ENCODE results near the gene ZNF121. TPM values are rescaled to one million over a fixed set of nuclear protein-coding genes. Genes with fewer than 3 reads are reported as not detected.

ZNF121 gene
- total RNA-seq: 10 to 100 TPM; 10.7 to 30.5 (median 19.7) TPM

- Histone ChIP-seq H3K9me3 (peaks cover 0 to 2% (median 0%) of the 10 kb centered on the region in 4 donors), H3K4me1 (peaks cover 0 to 8% (median 2%) of the 10 kb centered on the region in 4 donors)
- peak; percentile 81 to 93 (median 91) for DNase-seq
Observed at GRCh38 chr19:9584073-9584833, at the start of gene ZNF121. Gene ZNF121, minus strand, starts transcription at chr19:9584504. Its CDS starts 16,407 bp downstream, at chr19:9568097.

GRCh38 chr19:9627856-9628255 is 43.6 kb upstream of the ZNF121 start:
- Histone ChIP-seq H3K27me3 (no peaks in the 10 kb centered on the region), H3K4me3 (no peak overlapping the region), H3K9me3 (no peaks in the 10 kb centered on the region), H3K4me1 (no peaks in the 10 kb centered on the region), H3K27ac (no peak overlapping the region), H3K36me3 (peaks cover 0 to 6% (median 0%) of the 10 kb centered on the region in 3 donors)
- TF ChIP-seq POLR2A (IDR thresholded peaks at IDR 0.05) (no peak), CTCF (IDR thresholded peaks at IDR 0.05) (no peak)
- DNase-seq: no peak

More at GRCh38 chr19:9584073-9584833, at the start of gene ZNF121:
- H3K27me3 ChIP-seq: no peaks in the 10 kb centered on the region
- H3K4me3 ChIP-seq: peak within 1 kb of the TSS; percentile 75 to 86 (median 82)
- peak within 1 kb of the TSS; percentile 85 to 95 (median 90) for H3K27ac ChIP-seq
- peaks cover 0 to 4% (median 0%) of the 10 kb centered on the region in 3 donors for H3K36me3 ChIP-seq
- no peak for TF ChIP-seq CTCF (IDR thresholded peaks at IDR 0.05)
- TF ChIP-seq POLR2A (IDR thresholded peaks at IDR 0.05): peak in 1 of 2 donors; percentile 37

GRCh38 chr19:9622531-9622930 is 38.2 kb upstream of the ZNF121 start:
- Histone ChIP-seq H3K4me1 (peaks cover 0 to 14% (median 2%) of the 10 kb centered on the region in 4 donors), H3K36me3 (peaks cover 0 to 19% (median 0%) of the 10 kb centered on the region in 3 donors), H3K27me3 (no peaks in the 10 kb centered on the region), H3K9me3 (no peaks in the 10 kb centered on the region), H3K4me3 (no peak overlapping the region), H3K27ac (no peak overlapping the region)
- no peak for TF ChIP-seq CTCF (IDR thresholded peaks at IDR 0.05)
- no peak for TF ChIP-seq POLR2A (IDR thresholded peaks at IDR 0.05)
- no peak for DNase-seq

GRCh38 chr19:9621156-9622037 is 37.1 kb upstream of the ZNF121 start, which contains the start of gene ZNF561:
Gene ZNF561, minus strand, starts transcription at chr19:9621232. Its CDS starts 1,776 bp downstream, at chr19:9619456.
- H3K27me3 ChIP-seq: no peaks in the 10 kb centered on the region
- H3K4me3 ChIP-seq: peak within 1 kb of the TSS; percentile 57 to 94 (median 68)
- peak in 1 of 6 experiments; percentile 14 for TF ChIP-seq CTCF (IDR thresholded peaks at IDR 0.05)
- TF ChIP-seq POLR2A (IDR thresholded peaks at IDR 0.05): peak; percentile 18 to 19
- H3K9me3 ChIP-seq: no peaks in the 10 kb centered on the region
- H3K27ac ChIP-seq: peak within 1 kb of the TSS; percentile 85 to 90 (median 87)
- peaks cover 0 to 14% (median 2%) of the 10 kb centered on the region in 4 donors for H3K4me1 ChIP-seq
- DNase-seq: peak; percentile 80 to 95 (median 92)
- H3K36me3 ChIP-seq: peaks cover 0 to 30% (median 0%) of the 10 kb centered on the region in 3 donors

- no peak for DNase-seq
- peaks cover 0 to 14% (median 2%) of the 10 kb centered on the region in 4 donors for H3K4me1 ChIP-seq
- H3K27ac ChIP-seq: peak overlapping the region; percentile 85 to 90 (median 87)
- H3K9me3 ChIP-seq: no peaks in the 10 kb centered on the region
- peaks cover 0 to 36% (median 0%) of the 10 kb centered on the region in 3 donors for H3K36me3 ChIP-seq
- peak overlapping the region; percentile 57 to 94 (median 68) for H3K4me3 ChIP-seq
- H3K27me3 ChIP-seq: no peaks in the 10 kb centered on the region
- TF ChIP-seq CTCF (IDR thresholded peaks at IDR 0.05) (no peak), POLR2A (IDR thresholded peaks at IDR 0.05) (no peak)
Observed at GRCh38 chr19:9620842-9621155, 36.5 kb upstream of the ZNF121 start.
